OCI-M2 (cell line): Measurements from ENCODE around the gene MRPL57.
"Not testable (repeated sequence)": the region's sequence is repeated elsewhere in the genome, so short reads cannot be mapped to it uniquely, and the experiment has no call there.

ENCODE experiments used
- DNase-seq: peaks from one replicate; lab custom pipeline; 2025; ENCODE audit not compliant: unreplicated experiment; lab: John Stamatoyannopoulos, UW

The MRPL57 gene

DNA sequence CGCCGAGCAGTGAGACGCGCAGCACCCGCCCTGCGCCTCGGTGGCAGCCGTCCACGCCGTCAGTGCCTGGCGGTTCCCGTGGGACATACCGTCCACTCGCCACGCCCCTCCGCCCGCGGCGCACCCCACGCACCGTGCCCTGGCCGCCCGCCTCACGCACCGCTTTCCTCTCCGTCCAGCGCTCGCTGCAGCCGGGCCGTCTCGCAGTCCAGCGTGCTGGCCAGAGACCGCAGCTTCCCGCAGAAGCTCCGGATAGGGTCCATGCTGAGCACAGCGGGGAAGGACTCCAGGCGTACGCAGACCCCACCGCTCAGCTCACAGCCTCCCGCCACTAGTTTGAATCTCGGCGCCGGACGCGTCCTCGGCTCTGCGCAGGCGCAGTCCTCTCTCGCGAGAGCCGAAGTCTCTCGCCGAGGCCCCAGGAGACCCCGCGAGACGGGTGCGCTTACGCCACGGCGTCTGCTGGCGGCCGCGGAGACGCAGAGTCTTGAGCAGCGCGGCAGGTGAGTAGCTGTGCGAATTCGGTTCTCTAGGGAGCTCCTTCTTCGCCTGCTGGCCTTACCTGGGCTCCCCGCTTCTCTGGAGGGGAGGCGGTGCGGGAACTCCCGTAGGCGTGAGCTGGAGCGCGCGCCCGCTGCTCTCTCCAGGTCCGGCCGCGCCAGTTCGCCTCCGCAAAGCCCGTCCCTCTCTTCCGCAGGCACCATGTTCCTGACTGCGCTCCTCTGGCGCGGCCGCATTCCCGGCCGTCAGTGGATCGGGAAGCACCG lies at the start of gene MRPL57, which contains the start of gene SKA3:
Gene MRPL57, plus strand, starts transcription at position 444 of the 767 bp plus-strand sequence. Its CDS starts 259 bp downstream, at position 703.
Gene SKA3, minus strand, starts transcription at position 338 of the 767 bp plus-strand sequence. Its CDS starts 75 bp downstream, at position 263.
- DNase-seq: no peak

DNA sequence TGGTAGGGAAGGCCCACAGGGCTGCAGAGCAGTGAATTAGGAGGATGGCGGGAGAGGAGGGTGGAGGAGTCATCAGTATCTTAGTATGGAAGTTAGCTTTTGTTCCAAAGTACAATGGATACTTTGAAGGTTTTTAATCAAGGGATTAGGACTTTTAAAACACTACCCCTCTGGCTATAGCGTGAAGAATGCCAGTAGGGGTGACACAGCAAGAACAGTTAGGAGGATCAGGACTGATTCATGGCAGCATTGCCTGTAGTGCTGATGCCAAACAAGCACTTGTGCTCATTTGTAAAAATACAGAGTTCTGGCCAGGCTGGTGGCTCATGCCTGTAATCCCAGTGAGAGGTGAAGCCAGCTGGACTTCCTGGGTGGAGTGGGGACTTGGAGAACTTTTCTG lies 46.3 kb upstream of the MRPL57 start:
- DNase-seq: no peak

DNA sequence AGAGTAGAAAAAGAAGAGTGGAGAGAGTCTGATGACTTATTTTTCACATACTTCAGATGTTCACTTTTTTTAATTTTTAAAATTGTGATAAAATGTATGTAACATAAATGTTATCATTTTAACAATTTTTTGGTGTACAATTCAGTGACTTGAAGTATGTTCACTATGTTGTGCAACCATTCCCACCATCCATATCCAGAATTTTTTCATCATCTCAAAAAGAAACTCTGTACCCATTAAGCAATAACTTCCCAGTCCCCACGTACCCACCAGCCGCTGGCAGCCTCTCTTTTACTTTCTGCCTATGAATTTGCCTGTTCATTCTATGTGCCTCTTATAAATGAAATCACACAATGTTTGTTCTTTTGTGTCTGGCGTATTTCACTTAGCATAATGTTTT lies 43.4 kb upstream of the MRPL57 start:
- no peak for DNase-seq

DNA sequence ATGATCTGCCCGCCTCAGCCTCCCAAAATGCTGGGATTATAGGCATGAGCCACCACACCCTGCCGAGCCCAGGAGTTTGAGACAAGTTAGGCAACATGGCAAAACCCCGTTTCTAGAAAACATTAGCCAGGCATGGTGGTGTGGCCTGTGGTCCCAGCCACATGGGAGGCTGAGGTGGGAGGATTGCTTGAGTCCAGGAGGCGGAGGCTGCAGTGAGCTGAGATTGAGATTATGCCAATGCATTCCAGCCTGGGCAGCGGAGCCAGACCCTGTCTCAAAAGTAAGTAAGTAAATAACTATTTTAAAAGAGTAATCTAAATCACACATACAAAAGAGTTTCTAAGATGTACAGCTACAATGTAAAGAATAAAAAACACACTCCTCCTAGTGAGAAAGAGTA lies 42.0 kb upstream of the MRPL57 start:
- no peak for DNase-seq

DNA sequence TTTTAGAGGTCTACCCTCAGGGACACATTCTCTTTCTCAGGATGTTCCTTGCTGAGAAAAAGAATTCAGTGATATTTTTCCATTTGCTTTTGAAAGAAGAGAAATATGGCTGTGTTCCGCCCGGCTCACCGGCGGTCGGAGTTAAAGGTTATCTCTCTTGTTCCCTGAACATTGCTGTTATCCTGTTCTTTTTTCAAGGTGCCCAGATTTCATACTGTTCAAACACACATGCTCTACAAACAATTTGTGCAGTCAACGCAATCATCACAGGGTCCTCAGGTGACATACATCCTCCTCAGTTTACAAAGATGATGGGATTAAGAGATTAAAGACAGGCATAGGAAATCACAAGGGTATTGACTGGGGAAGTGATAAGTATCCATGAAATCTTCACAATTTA lies 40.6 kb upstream of the MRPL57 start:
- DNase-seq: not testable (repeated sequence)

DNA sequence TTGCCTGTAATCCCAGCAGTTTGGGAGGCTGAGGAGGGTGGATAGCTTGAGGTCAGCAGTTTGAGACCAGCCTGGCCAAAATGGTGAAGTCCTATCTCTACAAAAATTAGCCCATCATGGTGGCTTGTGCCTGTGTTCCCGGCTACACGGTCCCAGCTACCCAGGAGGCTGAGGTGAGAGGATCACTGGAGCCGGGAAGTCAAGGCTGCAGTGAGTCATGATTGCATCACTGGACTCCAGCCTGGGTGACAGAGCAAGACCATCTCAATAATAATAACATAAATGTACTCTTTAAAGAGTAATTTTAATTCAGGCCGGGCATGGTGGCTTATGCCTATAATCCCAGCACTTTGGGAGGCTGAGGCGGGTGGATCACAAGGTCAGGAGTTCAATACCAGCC lies 38.8 kb upstream of the MRPL57 start:
- DNase-seq: no peak

DNA sequence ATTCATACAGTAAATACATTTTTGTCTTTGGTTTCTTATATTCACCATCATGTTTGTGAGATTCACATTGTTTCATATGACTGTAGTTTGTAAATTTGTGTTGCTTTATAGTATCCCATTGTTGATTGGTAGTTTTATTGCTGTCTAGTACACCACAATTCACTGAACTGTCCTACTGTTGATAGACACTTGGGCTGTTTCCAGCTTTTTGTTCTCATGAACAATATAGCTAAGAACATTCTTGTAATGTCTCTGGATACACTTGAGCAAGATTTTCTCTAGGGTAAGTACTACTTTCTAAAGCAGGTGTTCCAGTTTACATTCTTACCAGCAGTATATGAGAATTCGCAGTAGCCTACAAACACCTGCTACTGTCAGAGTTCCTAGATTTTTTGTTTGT lies 37.9 kb upstream of the MRPL57 start:
- no peak for DNase-seq

DNA sequence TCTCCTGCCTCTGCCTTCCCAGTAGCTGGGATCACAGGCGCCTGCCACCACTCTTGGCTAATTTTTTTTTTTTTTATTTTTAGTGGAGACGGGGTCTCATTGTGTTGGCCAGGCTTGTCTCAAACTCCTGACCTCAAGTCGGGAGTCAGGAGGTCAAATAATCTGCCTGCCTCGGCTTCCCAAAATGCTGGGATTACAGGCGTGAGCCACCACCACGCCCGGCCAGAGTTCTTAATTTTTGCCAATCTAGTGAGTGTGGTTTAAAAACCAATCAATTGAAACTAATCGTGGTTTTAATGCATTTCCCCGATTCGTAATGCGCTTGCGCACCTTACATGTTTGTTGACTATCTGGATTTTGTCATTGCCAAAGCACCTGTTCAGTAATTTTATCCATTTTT lies 37.1 kb upstream of the MRPL57 start:
- no peak for DNase-seq

DNA sequence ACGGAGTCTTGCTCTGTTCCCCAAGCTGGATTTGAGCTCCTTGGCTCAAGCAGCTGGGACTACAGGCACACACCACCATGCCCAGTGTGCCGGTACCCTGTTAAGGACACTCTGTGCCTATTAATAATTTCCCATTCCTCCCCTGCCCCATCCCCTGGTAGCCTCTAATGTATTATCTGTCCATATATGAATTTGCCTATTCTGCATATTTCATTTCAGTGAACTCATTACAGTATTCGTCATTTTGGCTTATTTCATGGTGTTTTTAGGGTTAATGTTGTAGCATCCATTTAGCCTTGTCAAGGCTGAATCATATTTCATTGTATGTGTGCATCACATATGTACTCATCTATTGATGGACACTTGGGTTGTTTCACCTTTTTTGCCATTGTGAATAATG lies 33.7 kb upstream of the MRPL57 start:
- DNase-seq: no peak

DNA sequence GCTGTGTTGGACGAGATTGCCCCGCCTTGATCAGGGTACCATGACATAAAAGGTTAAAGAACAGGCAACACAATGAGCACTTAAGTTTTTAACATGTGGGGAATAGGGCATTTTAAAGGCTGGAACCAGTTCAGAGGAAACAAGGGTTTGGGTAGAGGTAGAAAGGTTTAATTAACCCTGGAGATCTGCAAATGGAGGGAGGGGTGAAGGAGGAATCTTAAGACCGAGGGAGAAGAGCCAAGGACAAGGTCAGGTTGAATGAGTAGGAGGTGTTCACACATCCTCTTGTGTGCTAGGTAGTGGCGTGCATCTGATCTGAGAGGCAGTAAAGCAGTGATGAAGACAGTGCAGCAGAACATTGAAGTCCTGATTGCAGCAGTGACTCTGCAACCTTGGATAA lies 28.6 kb upstream of the MRPL57 start:
- DNase-seq: no peak

DNA sequence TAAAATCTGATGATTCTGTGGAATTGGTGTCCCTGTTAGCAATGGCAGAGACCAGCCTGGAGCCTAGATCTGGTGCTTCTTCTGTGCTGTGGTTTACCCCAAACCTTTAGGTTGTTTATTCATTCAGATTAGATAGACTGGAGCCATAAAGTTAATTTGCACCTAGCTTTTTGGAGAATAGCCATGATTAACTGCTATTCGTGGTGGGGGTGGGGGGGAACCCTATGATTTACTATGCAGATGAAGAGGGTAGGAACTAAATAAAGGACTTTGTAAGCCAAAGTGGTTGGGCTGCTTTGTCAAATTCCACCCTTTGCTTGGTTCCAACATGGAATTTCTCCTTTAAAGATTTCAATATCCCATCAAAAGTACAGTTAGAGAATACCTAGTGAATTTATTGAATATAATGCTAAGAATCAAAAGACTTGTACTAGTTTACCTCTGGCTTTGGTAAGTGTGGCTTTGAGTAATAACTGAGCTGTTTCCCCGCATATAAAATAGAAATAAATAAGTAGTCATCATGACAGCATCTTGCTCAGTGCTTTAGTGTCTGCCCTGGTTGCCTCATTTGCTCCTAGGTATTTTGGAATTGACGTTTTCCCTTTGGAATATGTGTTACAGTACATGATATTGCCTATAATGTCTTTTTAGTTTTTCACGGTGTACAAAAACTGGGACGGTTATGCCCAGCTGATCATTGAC lies 27.8 kb upstream of the MRPL57 start:
- DNase-seq: no peak

DNA sequence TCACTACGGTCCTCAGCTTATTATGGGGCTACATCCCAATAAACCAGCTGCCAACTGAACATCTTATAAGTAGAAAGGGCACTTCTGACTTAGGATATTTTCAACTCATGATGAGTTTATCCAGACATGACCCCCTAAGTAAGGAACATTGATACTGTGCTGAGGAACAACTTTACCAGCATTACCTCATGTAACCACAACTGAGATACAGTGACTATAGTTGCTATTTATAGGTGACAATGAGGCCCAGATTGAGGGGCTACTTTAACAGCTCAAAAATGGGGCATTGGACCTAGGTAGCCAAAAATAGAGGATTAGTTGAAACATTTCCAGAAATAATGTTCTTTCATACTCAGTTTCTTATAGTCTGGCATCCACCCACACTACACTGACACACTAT lies 26.9 kb upstream of the MRPL57 start:
- DNase-seq: no peak

DNA sequence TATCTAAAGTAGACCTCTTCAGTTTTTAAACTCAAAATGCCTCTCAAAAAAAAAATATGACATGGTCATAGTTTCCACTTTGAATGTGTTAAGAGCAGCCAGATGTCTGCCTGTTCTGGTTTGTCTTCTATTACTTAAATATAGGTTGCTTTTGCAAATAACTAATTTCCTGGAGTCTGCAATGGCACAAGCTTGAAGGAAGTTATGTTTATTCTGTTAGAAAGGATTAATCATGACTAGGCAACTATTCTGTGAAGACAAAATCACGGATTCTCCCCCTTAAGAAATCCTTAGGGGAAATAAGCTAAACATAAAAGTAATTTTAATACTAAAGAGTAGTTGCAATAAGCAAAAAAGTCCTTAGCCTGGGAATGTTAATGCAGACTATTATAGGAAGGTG lies 26.4 kb upstream of the MRPL57 start:
- DNase-seq: no peak

DNA sequence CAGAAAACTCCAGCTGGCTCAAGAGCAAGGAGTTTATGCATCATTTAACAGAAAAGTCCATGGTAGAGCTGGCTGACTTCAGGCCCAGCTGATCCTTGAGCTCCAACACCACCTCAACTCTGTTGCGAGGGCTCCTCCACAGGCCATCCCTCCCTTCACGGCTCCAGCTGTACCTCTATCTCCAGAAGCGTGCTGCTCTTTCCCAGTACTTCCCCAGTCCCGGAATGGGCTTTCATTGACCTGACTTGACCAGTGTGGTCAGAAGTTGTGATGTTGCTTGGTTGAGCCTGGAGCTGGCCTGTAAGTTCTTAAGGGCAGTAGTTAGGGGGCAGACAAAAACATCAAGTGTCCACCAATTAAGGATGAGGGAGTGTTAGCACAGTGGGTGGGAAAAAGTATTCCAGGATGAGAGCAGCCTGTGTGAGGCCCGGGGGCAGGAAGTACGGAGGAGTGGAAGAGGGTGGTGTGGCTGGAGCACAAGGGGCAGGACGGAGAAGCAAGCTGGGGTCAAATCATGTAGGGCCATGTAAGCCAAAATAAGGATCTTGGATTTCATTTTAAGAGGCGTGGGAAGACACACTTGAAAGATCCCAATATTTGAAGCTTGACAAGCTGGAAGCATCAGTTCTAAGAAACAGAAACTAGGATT lies 24.1 kb upstream of the MRPL57 start:
- DNase-seq: no peak

DNA sequence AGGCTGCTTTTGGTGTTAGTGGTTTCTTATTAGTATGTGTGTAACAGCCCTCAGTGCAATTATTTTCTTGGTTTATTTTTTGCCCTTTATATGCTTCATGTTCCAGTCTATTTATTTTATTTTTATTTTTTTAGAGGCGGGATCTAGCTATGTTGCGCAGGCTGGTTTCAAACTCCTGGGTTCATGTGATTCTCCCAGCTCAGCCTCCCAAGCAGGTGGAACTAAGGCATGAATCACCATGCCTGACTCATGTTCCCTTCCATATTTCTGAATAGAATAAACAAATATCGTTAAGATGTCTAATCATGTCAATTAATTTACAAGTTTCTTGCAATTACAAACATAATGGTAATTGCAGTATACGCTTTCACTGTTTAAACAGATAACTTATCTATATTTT lies 11.8 kb upstream of the MRPL57 start:
- DNase-seq: no peak

DNA sequence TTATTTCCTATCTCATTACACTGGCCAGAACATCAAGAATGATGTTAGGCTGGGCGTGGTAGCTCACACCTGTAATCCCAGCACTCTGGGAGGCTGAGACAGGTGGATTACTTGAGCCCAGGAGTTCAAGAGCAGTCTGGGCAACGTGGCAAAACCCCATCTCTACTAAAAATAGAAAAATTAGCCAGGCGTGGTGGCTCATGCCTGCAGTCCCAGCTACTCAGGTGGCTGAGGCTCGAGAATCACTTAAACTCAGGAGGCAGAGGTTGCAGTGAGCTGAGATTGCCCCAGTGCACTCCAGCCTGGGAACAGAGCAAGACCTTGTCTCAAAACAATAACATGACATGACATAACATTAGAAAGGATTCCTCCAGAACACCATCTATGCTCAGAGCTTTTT lies 10.9 kb upstream of the MRPL57 start:
- DNase-seq: not testable (repeated sequence)

DNA sequence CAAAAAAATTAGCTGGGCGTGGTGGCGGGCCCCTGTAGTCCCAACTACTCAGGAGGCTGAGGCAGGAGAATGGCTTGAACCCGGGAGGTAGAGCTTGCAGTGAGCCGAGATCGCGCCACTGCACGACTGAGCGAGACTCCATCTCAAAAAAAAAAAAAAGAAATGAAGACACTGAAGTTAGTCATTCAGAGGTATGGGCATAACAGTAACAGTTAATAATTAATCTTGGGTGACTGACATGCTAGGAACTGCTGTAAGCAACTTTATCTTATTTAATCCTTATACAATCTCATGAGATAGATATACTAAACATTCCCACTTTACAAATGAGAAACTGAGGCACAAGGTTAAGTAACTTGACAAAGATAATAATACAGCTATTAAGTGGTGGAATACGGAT lies 5.0 kb upstream of the MRPL57 start:
- DNase-seq: no peak

DNA sequence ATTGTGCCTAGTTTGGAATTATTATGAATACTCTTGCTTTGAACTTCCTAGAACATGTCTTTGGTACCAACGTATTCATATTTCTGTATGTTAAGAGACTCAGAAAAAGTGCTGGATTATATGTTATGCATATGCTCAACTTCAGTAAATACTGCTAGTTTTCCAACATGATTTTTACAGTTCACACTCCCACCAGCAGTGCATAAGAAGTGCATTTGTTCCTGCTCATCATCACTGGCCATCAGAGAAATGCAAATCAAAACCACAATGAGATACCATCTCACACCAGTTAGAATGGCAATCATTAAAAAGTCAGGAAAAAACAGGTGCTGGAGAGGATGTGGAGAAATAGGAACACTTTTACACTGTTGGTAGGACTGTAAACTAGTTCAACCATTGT lies 2.7 kb upstream of the MRPL57 start:
- not testable (repeated sequence) for DNase-seq

DNA sequence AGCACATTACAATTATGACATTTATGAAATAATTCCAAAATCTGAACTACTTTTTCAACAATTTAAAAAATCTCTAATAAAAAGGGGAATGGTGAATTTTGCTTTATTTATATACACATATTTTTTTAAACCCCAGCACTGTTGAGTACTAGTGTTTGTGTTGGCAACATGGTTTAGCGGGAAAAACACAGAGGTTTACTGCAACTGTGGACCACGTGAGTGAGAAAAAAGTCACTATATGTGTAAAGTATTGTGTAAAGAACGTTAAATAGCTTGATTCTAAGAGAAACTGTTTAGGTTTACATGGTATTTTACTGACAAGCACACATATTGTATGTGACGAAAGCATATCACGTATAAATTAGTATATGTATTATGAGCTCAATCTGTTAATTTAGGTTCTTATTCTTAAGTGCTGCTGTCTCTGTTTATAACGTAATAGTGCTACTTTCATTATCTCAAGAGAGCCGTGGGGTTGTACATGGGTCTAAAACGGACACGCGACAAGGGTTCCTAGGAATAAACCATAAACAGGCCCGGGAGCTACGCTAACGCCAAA lies 723 bp upstream of the MRPL57 start:
- no peak for DNase-seq

DNA sequence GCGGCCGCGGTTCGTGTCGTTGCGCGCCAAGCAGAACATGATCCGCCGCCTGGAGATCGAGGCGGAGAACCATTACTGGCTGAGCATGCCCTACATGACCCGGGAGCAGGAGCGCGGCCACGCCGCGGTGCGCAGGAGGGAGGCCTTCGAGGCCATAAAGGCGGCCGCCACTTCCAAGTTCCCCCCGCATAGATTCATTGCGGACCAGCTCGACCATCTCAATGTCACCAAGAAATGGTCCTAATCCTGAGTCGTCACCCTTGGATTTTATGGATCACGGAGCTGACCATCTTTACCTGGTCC lies 475 bp downstream of the MRPL57 start:
- no peak for DNase-seq

DNA sequence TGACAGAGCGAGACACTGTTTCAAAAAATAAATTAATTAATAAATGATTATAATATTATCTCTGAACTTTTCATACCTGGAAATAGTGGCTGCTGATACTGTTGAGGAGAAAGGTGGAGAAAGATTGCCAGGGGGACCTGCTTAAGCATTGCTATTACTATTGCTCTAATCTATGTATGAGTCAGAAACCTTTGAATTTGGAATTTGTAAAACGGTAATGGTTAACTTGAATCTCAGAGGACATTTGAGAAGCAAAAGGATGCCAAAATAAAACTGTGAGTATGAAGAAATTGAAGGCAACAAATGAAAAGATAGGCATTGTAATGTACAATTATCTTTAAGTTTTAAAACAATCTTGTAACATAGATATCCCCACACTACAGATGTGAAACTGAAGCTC lies 5.2 kb downstream of the MRPL57 start:
- DNase-seq: no peak

DNA sequence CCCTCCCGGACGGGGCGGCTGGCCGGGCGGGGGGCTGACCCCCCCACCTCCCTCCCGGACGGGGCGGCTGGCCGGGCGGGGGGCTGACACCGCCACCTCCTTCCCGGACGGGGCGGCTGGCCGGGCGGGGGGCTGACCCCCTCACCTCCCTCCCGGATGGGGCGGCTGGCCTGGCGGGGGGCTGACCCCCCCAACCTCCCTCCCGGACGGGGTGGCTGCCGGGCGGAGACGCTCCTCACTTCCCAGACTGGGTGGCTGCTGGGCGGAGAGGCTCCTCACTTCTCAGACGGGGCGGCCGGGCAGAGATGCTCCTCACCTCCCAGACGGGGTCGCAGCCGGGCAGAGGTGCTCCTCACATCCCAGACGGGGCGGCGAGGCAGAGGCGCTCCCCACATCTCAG lies 10.0 kb downstream of the MRPL57 start:
- DNase-seq: not testable (repeated sequence)
